Naive B cell (primary cell): ENCODE results near the gene JAZF1. TPM values are rescaled to one million over a fixed set of nuclear protein-coding genes. Genes with fewer than 3 reads are reported as not detected.
A peak's percentile ranks its signal among the peaks of the same experiment; 100 is the strongest.
"Not testable (repeated sequence)": the region's sequence is repeated elsewhere in the genome, so short reads cannot be mapped to it uniquely, and the experiment has no call there.

ENCODE experiments used
- ATAC-seq, 2 donors: fragments of 150-1000 bp; cut with Tn5 transposase; 2 replicates each; pipeline ENCODE4 v1.10.0; 2021; ENCODE audit warnings: low read depth in 2 of 2, mild to moderate bottlenecking in 2 of 2, moderate library complexity in 2 of 2
- DNase-seq: peaks from one replicate; pipeline ENCODE4 v3.0.0; 2022
- H3K27ac Mint-ChIP-seq, 6 donors: one replicate each; pipeline ENCODE4 v1.8.0; 2020 to 2022; ENCODE audit warnings: mild to moderate bottlenecking in 6 of 6, mixed read lengths in 6 of 6, moderate library complexity in 5 of 6, inconsistent platforms in 2 of 6
- H3K27me3 Mint-ChIP-seq, 3 donors: one replicate each; pipeline ENCODE4 v1.8.0; 2021 to 2022; ENCODE audit warnings: mixed read lengths in 3 of 3, mild to moderate bottlenecking in 1 of 3
- H3K36me3 Mint-ChIP-seq, 2 donors: one replicate each; pipeline ENCODE4 v1.8.0; 2020 to 2022; ENCODE audit warnings: mixed read lengths in 2 of 2, inconsistent platforms in 1 of 2, mild to moderate bottlenecking in 1 of 2
- H3K4me1 Mint-ChIP-seq, 3 donors: one replicate each; pipeline ENCODE4 v1.8.0; 2020 to 2022; ENCODE audit warnings: mixed read lengths in 3 of 3, inconsistent platforms in 1 of 3, mild to moderate bottlenecking in 1 of 3, moderate library complexity in 1 of 3
- H3K4me3 Mint-ChIP-seq, 8 donors: one replicate each; pipeline ENCODE4 v1.8.0; 2020 to 2022; ENCODE audit warnings: mild to moderate bottlenecking in 8 of 8, mixed read lengths in 8 of 8, moderate library complexity in 8 of 8, inconsistent platforms in 2 of 8
- H3K9me3 Mint-ChIP-seq, 7 donors: one replicate each; pipeline ENCODE4 v1.8.0; 2020 to 2022; ENCODE audit warnings: mixed read lengths in 7 of 7, mild to moderate bottlenecking in 5 of 7, inconsistent platforms in 2 of 7, moderate library complexity in 1 of 7
- polyA plus RNA-seq, 6 donors: library from polyadenylated mRNA; unstranded; fragments of 300-500 nt; fragmentation: Illumina TruSeq; gene quantifications; one replicate each; pipeline ENCODE4 v1.2.3, GENCODE V29; 2021; ENCODE audit warnings: low read depth in 6 of 6

The JAZF1 gene
- polyA plus RNA-seq, 6 donors from 2014 or later, result 25.4 to 37.7 (median 28.3) TPM

DNA sequence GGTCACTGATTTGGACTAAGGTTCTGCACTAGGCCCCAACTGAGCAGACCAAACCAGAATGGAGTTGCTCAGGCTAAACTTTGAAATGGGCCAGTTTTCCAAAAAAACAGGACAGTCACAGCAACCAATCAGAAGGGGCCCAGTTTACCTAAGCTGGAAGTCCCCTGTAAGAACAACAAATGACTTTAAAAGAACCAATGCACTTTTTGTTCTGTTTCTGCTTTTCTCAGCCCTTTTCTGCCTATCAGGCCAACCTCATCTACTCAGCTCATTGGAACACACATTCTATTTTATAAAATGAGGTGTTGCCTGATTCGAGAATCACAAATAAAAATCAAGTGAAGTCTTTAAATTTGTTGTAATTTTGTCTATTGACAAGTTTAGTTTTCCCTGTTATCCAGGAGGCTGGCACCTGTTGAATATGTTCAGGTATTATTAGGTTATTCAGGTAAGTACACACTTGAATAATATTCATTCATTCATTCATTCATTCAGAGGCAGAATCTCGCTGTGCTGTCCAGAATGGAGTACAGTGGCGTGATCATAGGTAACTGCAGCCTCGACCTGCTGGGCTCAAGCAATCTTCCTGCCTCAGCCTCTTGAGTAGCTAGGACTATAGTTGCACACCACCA is 271.9 kb downstream of the JAZF1 start:
- Mint-ChIP-seq H3K36me3 (peaks cover 0 to 2% of the 10 kb centered on the region in 2 donors), H3K27me3 (no peaks in the 10 kb centered on the region), H3K4me3 (no peak overlapping the region), H3K9me3 (no peaks in the 10 kb centered on the region), H3K27ac (peak overlapping the region in 3 of 6 donors; percentile 42 to 71 (median 57)), H3K4me1 (peaks cover 10 to 57% (median 43%) of the 10 kb centered on the region in 3 donors)
- ATAC-seq (peak; percentile 18 to 47), DNase-seq (no peak)

DNA sequence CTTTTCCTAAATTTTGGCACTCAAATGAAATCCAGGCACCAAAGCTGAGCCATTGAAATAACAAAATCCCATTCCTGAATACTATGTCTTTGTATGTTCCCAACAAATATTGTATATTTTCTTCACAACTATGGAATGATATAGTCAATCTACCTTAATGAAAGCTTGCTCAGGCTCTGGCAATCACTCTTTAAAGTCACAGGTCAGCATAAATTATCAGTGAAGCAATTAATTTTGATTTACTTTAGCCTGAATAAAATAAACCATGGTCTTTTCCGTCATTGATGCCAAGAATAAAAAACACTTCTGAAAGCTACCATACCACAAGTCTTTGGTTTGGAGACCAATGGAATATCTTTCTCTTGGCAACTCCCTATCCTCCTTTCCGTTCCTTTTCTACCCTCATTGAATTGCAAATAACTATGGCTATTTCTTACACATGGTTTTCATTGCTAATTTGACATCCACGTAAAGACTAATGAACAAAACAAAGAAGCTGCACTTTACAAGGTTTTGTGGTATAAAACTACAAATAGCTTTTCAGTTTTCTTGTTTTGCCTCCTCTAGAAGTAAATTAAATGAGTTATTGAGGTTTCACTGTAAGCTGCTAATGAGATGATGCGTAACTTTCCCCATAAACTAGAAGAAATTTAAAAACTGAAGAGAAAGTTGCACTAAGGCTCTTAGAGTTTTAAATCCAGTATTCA is 274.1 kb downstream of the JAZF1 start:
- DNase-seq (no peak), ATAC-seq (no peak)
- Mint-ChIP-seq H3K27me3 (no peaks in the 10 kb centered on the region), H3K27ac (peak overlapping the region in 2 of 6 donors; percentile 1 to 74), H3K4me3 (no peak overlapping the region), H3K4me1 (peaks cover 12 to 64% (median 57%) of the 10 kb centered on the region in 3 donors), H3K9me3 (no peaks in the 10 kb centered on the region), H3K36me3 (no peaks in the 10 kb centered on the region)

DNA sequence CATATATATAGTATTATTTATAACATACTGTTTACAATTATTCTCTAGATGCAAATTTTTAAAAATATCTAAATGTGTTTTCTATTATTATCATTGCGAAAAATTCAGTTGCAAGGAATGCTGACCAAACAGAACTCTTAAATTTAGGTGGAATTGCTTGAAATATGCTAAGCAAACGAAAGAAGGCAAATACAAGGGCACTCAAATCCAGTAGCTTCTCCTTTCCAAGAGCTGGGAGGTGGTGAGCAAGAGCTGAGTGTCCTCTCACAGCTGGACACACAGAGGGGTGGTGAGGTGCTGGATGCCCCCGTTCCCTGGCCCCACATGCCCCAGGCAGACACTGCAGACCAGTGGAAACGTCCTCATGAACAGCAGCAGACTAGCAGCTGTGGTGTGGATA is 274.6 kb downstream of the JAZF1 start:
- ATAC-seq (no peak), DNase-seq (no peak)
- Mint-ChIP-seq H3K4me1 (peaks cover 13 to 63% (median 63%) of the 10 kb centered on the region in 3 donors), H3K9me3 (no peaks in the 10 kb centered on the region), H3K27ac (peak overlapping the region in 1 of 6 donors; percentile 1), H3K36me3 (no peaks in the 10 kb centered on the region), H3K27me3 (no peaks in the 10 kb centered on the region), H3K4me3 (peak overlapping the region in 1 of 8 donors; percentile 29)

DNA sequence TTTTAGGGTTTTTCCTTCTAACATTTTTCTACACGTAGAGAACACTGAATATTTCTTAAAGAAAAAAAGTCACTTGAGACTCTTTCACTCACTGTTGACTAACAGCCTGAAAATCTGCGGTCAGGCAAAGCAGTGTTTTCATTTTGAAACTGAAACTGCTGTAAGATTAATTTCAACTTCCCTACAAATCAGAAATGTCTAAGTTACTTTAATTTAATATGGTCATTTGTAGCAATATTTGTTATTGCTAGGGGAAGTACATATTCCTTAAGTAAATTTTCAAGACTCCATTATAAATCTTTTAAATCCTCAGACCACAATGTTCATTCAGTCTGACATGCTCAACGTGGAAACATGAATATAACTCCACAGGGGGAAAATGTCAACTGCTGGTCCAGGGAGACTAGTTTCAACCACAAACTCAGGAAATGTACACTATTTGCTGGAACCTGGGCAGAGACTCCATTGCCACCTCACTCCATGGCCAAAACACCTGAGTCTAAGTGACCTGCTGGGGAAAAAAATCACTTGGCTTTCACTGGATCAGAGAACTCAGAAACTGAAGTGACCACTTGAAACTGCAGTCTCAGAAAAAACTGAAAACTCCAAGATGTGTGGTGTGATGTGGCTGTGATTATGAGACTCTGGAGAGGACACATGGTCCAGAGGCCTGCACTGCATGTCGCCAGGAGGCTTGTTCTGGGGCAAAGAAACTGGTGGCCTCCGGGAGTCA is 279.4 kb downstream of the JAZF1 start:
- no peaks in the 10 kb centered on the region for H3K36me3 Mint-ChIP-seq

DNA sequence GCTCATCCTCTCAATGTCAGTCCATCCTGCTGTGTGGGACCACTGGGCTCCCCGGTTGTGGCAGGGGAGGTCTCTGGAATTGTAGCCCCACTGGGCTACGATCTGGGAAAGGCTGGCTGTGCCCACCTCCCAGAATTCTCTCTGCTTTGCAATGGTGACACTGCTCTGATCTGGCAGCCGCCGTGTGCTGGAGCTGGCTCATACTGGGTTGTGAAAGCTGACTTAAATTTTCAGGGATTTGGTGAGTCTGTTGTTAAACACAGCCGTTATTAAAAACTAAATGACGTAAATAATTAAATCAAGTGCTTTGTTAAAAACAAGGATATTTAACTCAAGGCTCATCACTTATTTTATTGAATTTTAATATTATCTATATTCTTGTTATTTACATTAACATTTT is 280.6 kb downstream of the JAZF1 start:
- H3K4me3 Mint-ChIP-seq, result peak overlapping the region in 3 of 8 donors; percentile 6 to 48 (median 25)
- H3K27ac Mint-ChIP-seq, result peak overlapping the region in 3 of 6 donors; percentile 30 to 49 (median 34)

More for the DNA sequence above, 279.4 kb downstream of the JAZF1 start:
- Mint-ChIP-seq H3K9me3 (no peaks in the 10 kb centered on the region), H3K4me3 (peak overlapping the region; percentile 27 to 79 (median 58)), H3K4me1 (peaks cover 37 to 74% (median 61%) of the 10 kb centered on the region in 3 donors), H3K27ac (peak overlapping the region; percentile 24 to 90 (median 81)), H3K27me3 (no peaks in the 10 kb centered on the region)
- peak; percentile 90 to 92 for ATAC-seq
- DNase-seq, result peak; percentile 55

DNA sequence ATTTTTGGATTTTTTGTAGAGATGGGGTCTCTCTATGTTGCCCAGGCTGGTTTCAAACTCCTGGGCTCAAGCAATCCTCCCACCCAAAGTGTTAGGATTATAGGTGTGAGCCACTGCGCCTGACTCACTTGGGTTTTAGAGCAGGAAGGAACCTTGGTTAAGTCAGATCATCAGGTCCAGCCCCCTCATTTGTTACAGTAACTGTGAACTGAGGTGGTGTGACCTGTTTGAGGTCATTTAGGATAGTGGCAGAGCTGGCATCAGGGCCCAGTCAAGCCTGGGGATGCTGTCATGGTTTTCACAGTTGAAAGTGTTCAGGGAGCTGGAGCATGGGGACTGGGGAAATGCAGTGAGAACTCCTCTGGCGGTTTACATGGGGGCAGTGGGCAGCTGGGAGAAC is 281.0 kb downstream of the JAZF1 start:
- DNase-seq, result no peak
- Mint-ChIP-seq H3K27ac (peak overlapping the region in 3 of 6 donors; percentile 34 to 62 (median 49)), H3K4me1 (peaks cover 47 to 81% (median 63%) of the 10 kb centered on the region in 3 donors), H3K9me3 (no peaks in the 10 kb centered on the region), H3K4me3 (peak overlapping the region in 4 of 8 donors; percentile 6 to 52 (median 30)), H3K36me3 (peaks cover under 1 to 1% of the 10 kb centered on the region in 2 donors), H3K27me3 (no peaks in the 10 kb centered on the region)
- no peak for ATAC-seq

More for the DNA sequence above, 280.6 kb downstream of the JAZF1 start:
- Mint-ChIP-seq H3K27me3 (no peaks in the 10 kb centered on the region), H3K4me1 (peaks cover 47 to 83% (median 64%) of the 10 kb centered on the region in 3 donors), H3K9me3 (no peaks in the 10 kb centered on the region), H3K36me3 (no peaks in the 10 kb centered on the region)
- ATAC-seq (no peak), DNase-seq (no peak)

DNA sequence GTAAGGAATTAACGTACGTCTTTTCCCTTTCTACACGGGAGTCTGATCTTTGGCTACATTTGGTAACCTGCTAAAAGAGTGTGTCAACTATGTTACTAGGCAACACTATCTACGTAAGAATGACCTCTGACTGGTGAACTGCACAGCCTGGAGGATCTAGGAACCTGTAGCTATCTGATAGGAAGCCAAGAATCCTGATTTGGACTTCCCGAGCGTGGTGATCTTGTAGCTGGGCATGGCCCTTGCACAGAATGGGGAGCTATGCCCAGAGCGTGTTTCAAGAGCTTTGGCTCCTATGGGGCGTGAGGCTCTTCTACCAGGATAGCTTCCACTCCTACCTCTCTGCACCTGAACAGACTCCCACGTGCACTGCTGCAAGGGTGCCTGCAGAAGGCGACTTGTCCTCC is 283.2 kb downstream of the JAZF1 start:
- Mint-ChIP-seq H3K4me1 (peaks cover 47 to 63% (median 58%) of the 10 kb centered on the region in 3 donors), H3K27ac (peak overlapping the region in 1 of 6 donors; percentile 30)

DNA sequence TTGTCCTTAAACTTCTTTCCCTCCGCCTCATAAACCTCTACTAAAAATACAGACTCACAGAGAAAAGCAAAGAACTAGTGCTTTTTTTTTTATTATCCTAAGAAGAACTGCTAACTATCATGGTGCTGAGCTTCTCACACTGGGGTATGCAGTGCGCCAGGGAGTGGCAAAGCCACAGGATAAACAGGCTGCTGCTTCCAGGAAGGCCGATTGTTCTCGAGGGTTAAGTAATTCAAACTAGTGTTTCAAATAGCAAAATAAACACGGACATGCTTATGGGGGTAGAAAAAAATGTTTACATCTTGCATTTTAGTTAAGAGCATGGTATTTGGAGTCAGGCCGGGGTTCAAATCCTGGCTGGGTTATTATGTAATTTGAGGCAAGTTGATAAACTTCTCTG is 283.6 kb downstream of the JAZF1 start:
- H3K4me3 Mint-ChIP-seq, result no peak overlapping the region
- no peaks in the 10 kb centered on the region for H3K27me3 Mint-ChIP-seq
- peaks cover 47 to 59% (median 58%) of the 10 kb centered on the region in 3 donors for H3K4me1 Mint-ChIP-seq
- DNase-seq, result no peak
- no peak for ATAC-seq
- H3K9me3 Mint-ChIP-seq, result no peaks in the 10 kb centered on the region
- peaks cover 16 to 19% of the 10 kb centered on the region in 2 donors for H3K36me3 Mint-ChIP-seq
- H3K27ac Mint-ChIP-seq, result peak overlapping the region in 2 of 6 donors; percentile 0 to 30

More for the DNA sequence above, 283.2 kb downstream of the JAZF1 start:
- Mint-ChIP-seq H3K36me3 (peaks cover 12 to 19% of the 10 kb centered on the region in 2 donors), H3K4me3 (no peak overlapping the region), H3K9me3 (no peaks in the 10 kb centered on the region), H3K27me3 (no peaks in the 10 kb centered on the region)
- no peak for DNase-seq
- ATAC-seq, result no peak

DNA sequence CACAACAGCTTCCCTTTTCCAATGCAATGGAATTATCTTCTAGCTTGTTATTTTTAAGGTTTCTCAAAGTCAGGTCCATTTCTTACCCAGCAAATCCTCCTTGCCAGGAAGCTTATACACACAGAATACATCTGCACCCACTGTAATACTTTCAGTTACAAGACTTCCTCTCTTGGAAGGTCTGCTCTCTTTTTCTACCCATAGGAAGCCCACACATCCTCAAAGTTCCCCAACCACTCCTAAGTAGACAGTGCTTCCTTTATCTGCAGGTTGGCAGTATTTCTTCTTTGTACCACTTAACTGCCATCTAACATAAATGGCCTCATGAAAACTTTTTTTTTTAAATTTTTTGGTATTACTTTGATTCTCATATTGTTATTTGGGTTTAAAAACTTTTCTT is 285.0 kb downstream of the JAZF1 start:
- peak overlapping the region in 1 of 8 donors; percentile 51 for H3K4me3 Mint-ChIP-seq
- H3K27ac Mint-ChIP-seq, result peak overlapping the region in 3 of 6 donors; percentile 30 to 73 (median 64)
- DNase-seq (no peak), ATAC-seq (peak; percentile 40 to 63)
- peaks cover 19 to 20% of the 10 kb centered on the region in 2 donors for H3K36me3 Mint-ChIP-seq
- no peaks in the 10 kb centered on the region for H3K9me3 Mint-ChIP-seq
- H3K27me3 Mint-ChIP-seq, result no peaks in the 10 kb centered on the region
- peaks cover 42 to 52% (median 47%) of the 10 kb centered on the region in 3 donors for H3K4me1 Mint-ChIP-seq

DNA sequence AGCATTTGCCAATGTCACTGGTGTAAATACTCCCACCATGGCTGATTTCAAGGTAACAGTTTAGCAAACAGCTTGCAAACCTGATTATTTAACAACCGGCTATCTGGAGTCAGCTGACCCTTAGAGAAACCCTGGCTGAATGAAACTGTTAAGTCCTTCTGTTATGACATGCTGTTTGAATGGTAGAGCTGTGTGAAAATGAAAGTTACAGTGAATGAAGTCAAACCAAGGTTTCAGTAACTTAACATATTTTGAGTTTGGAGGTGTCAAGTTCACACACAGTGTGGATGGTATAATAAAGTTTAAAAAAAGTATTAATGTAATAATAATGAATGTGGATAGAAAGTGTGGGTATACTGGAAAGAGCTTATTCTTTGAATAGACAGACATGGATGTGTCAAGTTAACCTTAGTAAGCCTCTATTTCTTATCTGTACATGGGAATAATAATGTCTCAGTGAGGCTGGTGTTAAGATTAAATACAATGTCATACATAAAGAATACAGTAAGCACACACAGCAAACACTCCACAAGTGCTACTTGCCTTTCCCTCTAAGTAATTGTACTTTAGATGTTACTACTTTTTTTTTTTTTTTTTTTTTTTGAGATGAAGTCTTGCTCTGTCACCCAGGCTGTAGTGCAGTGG is 290.3 kb downstream of the JAZF1 start:
- Mint-ChIP-seq H3K4me3 (no peak overlapping the region), H3K4me1 (peaks cover 4 to 8% (median 8%) of the 10 kb centered on the region in 3 donors), H3K27ac (no peak overlapping the region), H3K9me3 (no peaks in the 10 kb centered on the region), H3K36me3 (peaks cover 34 to 48% of the 10 kb centered on the region in 2 donors), H3K27me3 (no peaks in the 10 kb centered on the region)
- DNase-seq (no peak), ATAC-seq (no peak)

DNA sequence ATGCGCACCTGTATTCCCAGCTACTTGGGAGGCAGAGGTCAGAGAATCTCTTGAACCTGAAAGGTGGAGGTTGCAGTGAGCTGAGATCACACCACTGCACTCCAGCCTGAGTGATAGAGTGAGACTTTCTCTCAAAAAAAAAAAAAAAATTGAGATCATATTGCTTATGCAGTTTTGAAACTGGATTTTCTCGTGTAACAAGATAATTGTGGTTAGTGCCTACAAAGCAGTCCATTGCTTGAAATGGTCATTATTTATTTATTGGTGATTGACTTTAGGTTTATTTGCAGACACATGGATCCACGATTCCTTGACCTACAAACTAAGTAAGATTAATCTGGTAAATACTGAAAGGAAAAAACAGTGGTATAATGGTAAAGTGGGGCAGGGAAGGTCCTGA is 290.8 kb downstream of the JAZF1 start:
- Mint-ChIP-seq H3K4me1 (peaks cover 0 to 8% (median 7%) of the 10 kb centered on the region in 3 donors), H3K27me3 (no peaks in the 10 kb centered on the region), H3K9me3 (no peaks in the 10 kb centered on the region), H3K27ac (no peak overlapping the region), H3K36me3 (peaks cover 37 to 49% of the 10 kb centered on the region in 2 donors), H3K4me3 (no peak overlapping the region)
- ATAC-seq (no peak), DNase-seq (no peak)

DNA sequence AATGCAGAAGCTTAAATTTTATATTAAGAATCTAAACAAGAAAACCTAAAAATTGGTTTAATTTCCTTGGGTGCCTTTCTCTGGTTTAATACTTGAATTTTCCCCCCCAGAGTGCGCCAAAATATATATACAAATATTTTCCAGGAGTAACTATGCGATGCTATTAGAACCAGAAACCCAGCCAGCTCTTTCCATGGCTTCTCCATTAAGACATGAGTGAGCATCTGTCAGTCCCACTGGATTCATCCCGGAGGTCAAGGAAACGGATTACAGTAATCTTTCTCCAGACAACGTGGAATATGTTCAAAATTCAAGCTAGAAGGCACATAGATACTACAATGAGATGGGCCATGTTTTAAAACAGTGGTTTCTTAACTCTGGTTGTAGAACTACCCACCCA is 291.9 kb downstream of the JAZF1 start:
- no peaks in the 10 kb centered on the region for H3K9me3 Mint-ChIP-seq
- ATAC-seq (no peak), DNase-seq (no peak)
- no peak overlapping the region for H3K4me3 Mint-ChIP-seq
- H3K27ac Mint-ChIP-seq, result no peak overlapping the region
- H3K27me3 Mint-ChIP-seq, result no peaks in the 10 kb centered on the region
- H3K4me1 Mint-ChIP-seq, result peaks cover 0 to 7% (median 4%) of the 10 kb centered on the region in 3 donors
- H3K36me3 Mint-ChIP-seq, result peaks cover 28 to 44% of the 10 kb centered on the region in 2 donors

DNA sequence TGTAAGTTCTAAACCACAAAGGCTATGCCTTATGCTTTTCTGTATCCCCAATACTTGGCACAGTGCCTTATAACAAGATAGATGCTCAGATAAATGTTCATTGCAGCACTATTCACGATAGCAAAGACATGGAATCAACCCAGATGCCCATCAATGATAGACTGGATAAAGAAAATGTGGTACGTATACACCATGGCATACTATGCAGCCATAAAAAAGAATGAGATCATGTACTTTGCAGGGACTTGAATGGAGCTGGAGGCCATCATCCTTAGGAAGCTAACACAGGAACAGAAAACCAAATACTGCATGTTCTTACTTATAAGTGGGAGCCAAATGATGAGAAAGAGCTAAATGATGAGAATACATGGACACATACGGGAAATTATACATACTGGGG is 293.9 kb downstream of the JAZF1 start:
- H3K4me1 Mint-ChIP-seq, H3K27me3 Mint-ChIP-seq, H3K4me3 Mint-ChIP-seq, H3K9me3 Mint-ChIP-seq, H3K27ac Mint-ChIP-seq, DNase-seq, ATAC-seq: not testable (repeated sequence)
- peaks cover 18 to 30% of the 10 kb centered on the region in 2 donors for H3K36me3 Mint-ChIP-seq
